GM21737 (cell line): Measurements from ENCODE around the gene FGF14.
"Not testable (repeated sequence)": the region's sequence is repeated elsewhere in the genome, so short reads cannot be mapped to it uniquely, and the experiment has no call there.

Source experiments
- ATAC-seq: cut with Tn5 transposase; IDR thresholded peaks from one replicate; pipeline ENCODE4 v1.9.1; 2021; ENCODE audit warnings: mild to moderate bottlenecking, moderate library complexity; ENCODE audit not compliant: unreplicated experiment

Gene FGF14

GRCh38 chr13:101881593-101881992 is 520.3 kb downstream of the FGF14 start:
- no peak for ATAC-seq

DNA sequence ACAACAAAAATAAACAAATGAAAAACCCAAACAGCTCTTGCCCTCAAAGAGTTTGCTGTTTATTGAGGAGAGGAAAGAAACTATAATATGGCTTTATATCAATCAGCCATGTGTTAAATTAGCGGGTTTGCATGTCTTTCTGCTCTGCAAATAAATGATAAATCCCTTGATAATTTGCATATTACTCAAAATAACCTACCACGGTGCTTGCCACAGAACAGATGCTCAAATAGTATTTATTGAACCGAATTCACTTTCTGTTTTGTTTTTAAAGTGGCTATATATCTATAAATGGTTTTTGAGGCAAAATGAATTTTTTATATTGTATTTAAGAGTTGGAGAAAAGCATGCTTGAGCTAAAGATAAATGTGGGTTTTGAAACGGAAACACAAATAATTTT is 521.3 kb downstream of the FGF14 start:
- ATAC-seq = no peak

DNA sequence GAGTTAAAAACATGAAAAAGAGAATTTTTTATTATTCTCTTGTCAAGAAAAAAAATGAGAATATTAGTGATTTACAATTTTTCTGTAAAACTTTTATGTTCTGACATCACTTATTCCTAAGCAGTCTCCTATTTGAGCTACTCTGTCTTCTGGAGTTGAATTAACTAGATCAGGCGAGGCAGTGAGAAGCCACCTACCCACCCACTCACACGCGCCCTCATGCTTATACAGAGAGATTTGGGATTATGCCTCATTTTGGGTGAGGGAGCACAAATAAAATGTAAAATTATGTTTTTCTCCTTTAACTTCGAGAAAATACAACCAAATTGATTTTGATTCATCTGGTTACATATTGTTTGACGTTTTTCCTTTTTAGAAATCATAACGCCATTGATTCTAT is 524.9 kb downstream of the FGF14 start:
- ATAC-seq = no peak

DNA sequence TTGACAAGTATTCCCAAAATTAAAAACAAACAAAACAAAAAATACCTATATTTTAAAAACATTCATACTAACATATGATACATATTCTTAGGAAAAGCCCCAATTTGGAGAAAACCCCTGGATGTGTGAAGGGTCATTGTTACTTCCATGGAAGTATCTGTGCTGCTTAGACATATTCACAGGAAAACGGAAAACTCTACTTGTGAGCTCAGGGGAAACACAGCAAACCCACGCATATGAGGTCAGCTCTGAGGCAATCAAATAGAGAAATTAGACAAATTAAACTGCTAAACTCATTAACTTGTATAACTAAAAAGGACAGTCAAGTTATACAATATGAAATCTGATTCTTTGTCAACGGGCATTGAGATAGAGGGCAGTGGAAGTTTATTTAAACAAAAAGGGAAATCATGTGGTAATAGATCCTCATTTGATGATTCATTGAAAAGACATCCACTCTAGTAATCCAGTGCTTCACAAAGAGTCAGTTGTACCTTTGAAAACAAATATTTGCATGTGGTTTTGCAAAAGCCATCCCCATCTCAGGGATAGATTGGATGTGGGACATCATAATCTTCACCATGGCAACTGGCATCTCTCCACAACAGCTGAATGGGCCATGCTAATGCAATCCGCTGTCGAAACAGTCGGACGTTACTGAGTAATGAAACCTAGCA is 526.0 kb downstream of the FGF14 start:
- ATAC-seq = no peak

GRCh38 chr13:101875091-101875490 is 526.8 kb downstream of the FGF14 start:
- no peak for ATAC-seq

GRCh38 chr13:101869553-101869952 is 532.3 kb downstream of the FGF14 start:
- no peak for ATAC-seq

- ATAC-seq = no peak
Measured at GRCh38 chr13:101868585-101869469, 533.0 kb downstream of the FGF14 start.

- ATAC-seq = no peak
Measured at GRCh38 chr13:101866889-101867581, 534.8 kb downstream of the FGF14 start.

DNA sequence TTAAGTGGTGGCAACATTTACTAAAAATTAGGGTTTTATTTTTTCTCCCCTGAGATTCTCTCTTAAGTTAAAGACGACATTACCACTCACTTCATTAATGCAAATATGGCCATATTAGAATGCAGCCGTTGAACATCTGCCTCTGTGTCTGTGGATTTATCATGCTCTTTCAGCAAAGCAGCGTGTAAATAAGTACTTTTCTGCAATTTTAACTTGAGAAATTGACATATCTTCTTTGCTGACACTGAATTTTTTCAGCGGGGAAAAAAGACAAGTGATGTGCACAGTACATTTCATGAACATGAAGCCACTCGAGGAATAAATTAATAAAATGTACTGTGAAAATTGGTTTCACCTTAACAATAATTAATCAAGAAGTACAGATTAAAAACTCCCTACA is 543.0 kb downstream of the FGF14 start:
- ATAC-seq = no peak

DNA sequence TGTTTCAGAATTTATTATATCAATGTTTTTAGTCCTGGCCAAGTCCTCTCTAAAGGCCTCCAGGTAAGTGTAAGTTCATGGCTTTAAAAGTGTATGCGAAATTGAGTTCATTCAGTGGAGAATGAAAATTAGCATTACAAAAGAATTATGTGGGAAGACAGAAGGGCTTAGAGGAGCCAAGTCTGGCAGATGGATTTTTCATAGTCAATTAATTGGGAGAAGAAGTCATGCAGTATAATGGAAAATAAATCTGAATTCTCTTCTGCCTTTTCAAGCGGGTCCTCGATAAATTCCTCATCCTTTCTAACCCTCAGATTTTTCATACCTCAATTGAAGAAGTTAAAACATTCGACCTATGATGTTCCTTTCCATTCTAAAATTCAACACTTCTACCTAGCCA is 555.1 kb downstream of the FGF14 start:
- ATAC-seq = no peak

DNA sequence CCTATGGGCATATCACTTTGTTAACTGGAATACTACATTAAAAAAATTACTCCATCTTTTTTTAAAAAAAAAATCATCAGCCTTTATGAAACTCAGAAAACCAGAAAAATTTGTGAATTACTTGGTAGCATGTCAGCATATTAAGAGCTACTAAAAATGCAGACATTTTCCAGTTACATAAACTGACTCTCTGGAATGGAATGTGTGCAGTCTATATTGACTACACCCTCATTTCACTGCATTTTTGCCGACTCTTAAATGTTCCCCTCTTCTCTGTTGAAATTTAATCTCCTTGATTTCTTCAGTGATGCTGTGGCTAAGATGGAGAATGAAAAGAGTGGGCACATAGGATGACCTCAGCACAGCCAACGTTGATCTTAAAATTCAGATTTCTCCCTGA is 555.6 kb downstream of the FGF14 start:
- no peak for ATAC-seq

- ATAC-seq = no peak
Measured at GRCh38 chr13:101845245-101846020, 556.4 kb downstream of the FGF14 start.

- no peak for ATAC-seq
Measured at GRCh38 chr13:101841698-101842097, 560.1 kb downstream of the FGF14 start.

DNA sequence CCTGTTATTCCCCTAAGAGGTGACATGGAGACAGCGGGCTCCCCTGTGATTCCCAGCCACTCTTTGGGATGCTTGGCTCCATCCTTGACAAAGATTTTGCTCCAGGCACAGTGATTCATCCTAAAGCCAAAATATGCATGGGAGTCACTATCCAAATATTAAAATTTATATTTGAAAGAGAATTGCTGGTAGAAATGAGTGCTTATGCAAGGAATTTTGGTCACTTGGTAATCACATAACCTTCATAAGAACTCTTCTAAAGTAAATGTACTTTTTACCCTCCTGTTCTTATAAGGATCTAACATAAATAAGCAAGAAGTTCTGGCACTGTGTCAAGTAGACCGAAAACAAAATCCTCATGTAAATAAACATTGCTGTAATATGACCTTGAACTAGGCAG is 563.5 kb downstream of the FGF14 start:
- no peak for ATAC-seq

DNA sequence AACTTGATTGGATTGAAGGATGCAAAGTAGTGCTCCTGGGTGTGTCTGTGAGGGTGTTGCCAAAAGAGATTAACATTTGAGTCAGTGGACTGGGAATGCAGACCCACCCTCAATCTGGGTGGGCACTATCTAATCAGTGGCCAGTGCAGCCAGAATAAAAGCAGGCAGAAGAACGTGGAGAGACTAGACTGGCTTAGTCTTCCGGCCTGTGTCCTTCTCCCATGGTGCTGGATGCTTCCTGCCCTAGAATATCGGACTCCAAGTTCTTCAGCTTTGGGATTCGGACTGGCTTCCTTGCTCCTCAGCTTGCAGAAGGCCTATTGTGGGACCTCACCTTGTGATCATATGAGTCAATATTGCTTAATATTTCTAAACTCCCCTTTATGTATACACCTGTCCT is 564.1 kb downstream of the FGF14 start:
- not testable (repeated sequence) for ATAC-seq

- no peak for ATAC-seq
Measured at GRCh38 chr13:101837288-101837687, 564.6 kb downstream of the FGF14 start.

- no peak for ATAC-seq
Measured at GRCh38 chr13:101835920-101836319, 565.9 kb downstream of the FGF14 start.

GRCh38 chr13:101833671-101834070 is 568.2 kb downstream of the FGF14 start:
- no peak for ATAC-seq

DNA sequence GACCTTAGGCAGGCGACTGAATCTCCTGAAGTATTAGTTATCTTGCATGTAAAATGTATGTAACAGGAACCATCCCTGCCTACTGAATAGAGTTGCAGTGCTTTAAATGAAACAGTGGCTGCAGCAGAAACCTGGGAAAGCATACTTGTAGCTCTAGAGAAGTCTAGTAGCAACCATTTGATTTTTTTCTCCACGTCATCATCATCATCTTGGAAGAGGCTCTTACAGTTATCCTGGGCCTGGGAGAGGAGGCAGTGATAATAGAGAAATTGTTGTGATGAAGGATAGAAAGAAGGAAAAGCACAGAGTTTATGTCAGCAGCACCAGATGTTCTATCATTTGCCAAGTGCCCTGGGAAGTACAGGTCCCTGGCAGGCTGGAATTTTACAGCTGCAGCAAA is 571.8 kb downstream of the FGF14 start:
- no peak for ATAC-seq

DNA sequence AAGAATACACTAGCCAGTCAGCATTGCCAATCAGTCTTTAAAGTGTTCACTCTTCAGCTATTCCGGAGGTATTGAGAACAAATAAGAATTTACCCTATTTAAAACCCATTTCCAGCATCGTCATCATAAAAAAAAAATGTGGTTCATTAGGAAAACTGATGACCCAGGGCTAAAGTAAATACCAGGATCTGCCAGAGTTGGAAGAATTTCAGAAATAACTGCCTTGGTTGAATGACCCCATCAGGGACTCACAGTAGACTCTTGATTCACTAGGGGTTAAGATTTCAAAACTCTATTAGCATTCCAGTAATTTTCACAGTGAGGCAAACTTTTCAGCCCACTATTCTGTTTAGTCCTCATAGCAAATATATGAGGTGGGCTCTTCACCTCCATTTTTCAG is 572.4 kb downstream of the FGF14 start:
- ATAC-seq = no peak

DNA sequence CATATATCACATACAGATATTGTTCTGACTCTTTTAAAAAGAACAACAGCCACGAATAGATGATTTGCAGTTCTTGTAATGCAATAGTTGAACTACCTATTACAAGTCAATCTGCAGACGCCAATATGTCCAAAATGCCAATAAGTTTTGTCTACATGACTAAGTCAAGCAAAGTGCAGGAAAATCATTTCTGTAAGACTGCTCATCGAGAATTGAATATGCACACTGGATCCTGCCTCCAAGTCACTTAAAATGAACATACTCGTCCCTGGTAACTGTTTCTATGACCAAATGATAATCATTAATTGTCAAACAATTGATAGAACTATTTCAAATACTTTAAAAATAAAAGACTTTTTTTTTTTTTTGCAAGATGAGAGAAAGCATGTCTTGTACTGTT is 573.7 kb downstream of the FGF14 start:
- ATAC-seq = no peak
